ENCODE results near the gene PTPRN2.

The PTPRN2 gene

GRCh38 chr7:158261362-158262235, 326.0 kb downstream of the PTPRN2 start:
- no peak for TF ChIP-seq CTCF (IDR thresholded peaks at IDR 0.05; ENCODE audit: control insufficient read depth, extremely low read depth, insufficient read depth)
- no peak overlapping the region for H3K4me3 ChIP-seq (ENCODE audit: low read depth, low read length)
- no peak for DNase-seq (ENCODE audit: low read depth)

GRCh38 chr7:158260567-158261361, 326.9 kb downstream of the PTPRN2 start:
- no peak overlapping the region for H3K4me3 ChIP-seq (ENCODE audit: low read depth, low read length)
- no peak for DNase-seq (ENCODE audit: low read depth)
- no peak for TF ChIP-seq CTCF (IDR thresholded peaks at IDR 0.05; ENCODE audit: control insufficient read depth, extremely low read depth, insufficient read depth)

GRCh38 chr7:158259671-158260418, 327.8 kb downstream of the PTPRN2 start:
- DNase-seq (ENCODE audit: low read depth): no peak
- no peak overlapping the region for H3K4me3 ChIP-seq (ENCODE audit: low read depth, low read length)
- no peak for TF ChIP-seq CTCF (IDR thresholded peaks at IDR 0.05; ENCODE audit: control insufficient read depth, extremely low read depth, insufficient read depth)

GRCh38 chr7:158259141-158259540, 328.5 kb downstream of the PTPRN2 start:
- H3K4me3 ChIP-seq (ENCODE audit: low read depth, low read length): no peak overlapping the region
- TF ChIP-seq CTCF (IDR thresholded peaks at IDR 0.05; ENCODE audit: control insufficient read depth, extremely low read depth, insufficient read depth): no peak
- no peak for DNase-seq (ENCODE audit: low read depth)

- no peak for DNase-seq (ENCODE audit: low read depth)
- no peak overlapping the region for H3K4me3 ChIP-seq (ENCODE audit: low read depth, low read length)
- TF ChIP-seq CTCF (IDR thresholded peaks at IDR 0.05; ENCODE audit: control insufficient read depth, extremely low read depth, insufficient read depth): no peak
These were observed 329.1 kb downstream of the PTPRN2 start for GRCh38 chr7:158258411-158259130.

All from LNCaP clone FGC (cell line).